ENCODE results near the gene ACSM6. TPM values are rescaled to one million over a fixed set of nuclear protein-coding genes. Genes with fewer than 3 reads are reported as not detected.

ACSM6 gene
- total and polyA plus RNA-seq, 2 of the 8 experiments (the other 6 are each of a cell fraction or from before 2014, with no cell fraction given) = 0.33 TPM; not detected in 1

GRCh38 chr10:95257849-95258248 lies 63.8 kb downstream of the ACSM6 start:
- no peak overlapping the region for H3K4me2 ChIP-seq (ENCODE audit: insufficient read depth in 1 of 2, low read depth in 2 of 2, low read length in 2 of 2)

More at GRCh38 chr10:95257849-95258248, 63.8 kb downstream of the ACSM6 start:
- peak in 1 of 2 experiments; percentile 16 for DNase-seq (ENCODE audit: low read depth in 1 of 2, low spot score in 2 of 2)
- Histone ChIP-seq H3K79me1 (ENCODE audit: low read depth, low read length) (no peaks in the 10 kb centered on the region), H3K4me3 (ENCODE audit: extremely low read depth in 1 of 4, insufficient read depth in 2 of 4, low read depth in 3 of 4, low read length in 4 of 4) (no peak overlapping the region), H3K23me2 (ENCODE audit: low read depth, low read length) (peaks cover 3% of the 10 kb centered on the region; the same call in 1 of the 2 replicates), H3K79me2 (ENCODE audit: control insufficient read depth in 1 of 2, insufficient read depth in 2 of 2, low read length in 2 of 2) (peaks cover 0 to 33% of the 10 kb centered on the region in 2 experiments; a peak in 2 of 4 replicates), H2AK5ac (ENCODE audit: low read depth, low read length) (no peak overlapping the region), H3K27ac (ENCODE audit: low read depth, low read length) (no peak overlapping the region), H3K27me3 (replicated peaks in 1 of 4; ENCODE audit: control insufficient read depth in 3 of 4, extremely low read depth in 1 of 4, insufficient read depth in 3 of 4, low read length in 3 of 4) (no peaks in the 10 kb centered on the region), H2BK15ac (ENCODE audit: low read length) (no peak overlapping the region), H2BK5ac (ENCODE audit: low read depth, low read length) (no peak overlapping the region), H3K9ac (replicated peaks in 1 of 4; ENCODE audit: extremely low read depth in 1 of 4, low read depth in 3 of 4, low read length in 3 of 4) (no peak overlapping the region), H3K4me1 (replicated peaks in 1 of 4; ENCODE audit: control insufficient read depth in 3 of 4, insufficient read depth in 4 of 4, low read length in 3 of 4) (peaks cover 0 to 7% (median 2%) of the 10 kb centered on the region in 4 experiments; a peak in 4 of 7 replicates), H3K18ac (ENCODE audit: extremely low read depth, low read length) (no peak overlapping the region), H3K56ac (replicated peaks; ENCODE audit: insufficient read length, low read depth, low read length) (no peak overlapping the region), H4K5ac (ENCODE audit: insufficient read length, low read depth, low read length) (no peak overlapping the region), H3K4ac (replicated peaks; ENCODE audit: insufficient read length, low read depth, low read length) (no peak overlapping the region), H2BK20ac (ENCODE audit: low read length) (no peak overlapping the region), H4K91ac (replicated peaks; ENCODE audit: insufficient read length, low read length) (no peak overlapping the region), H2BK12ac (ENCODE audit: low read depth, low read length) (no peak overlapping the region), H4K8ac (ENCODE audit: extremely low read depth, insufficient read depth, low read length) (no peak overlapping the region), H3K9me3 (ENCODE audit: insufficient read depth in 2 of 2, low read depth in 1 of 2, low read length in 1 of 2) (0 out of 4 replicates have a peak, but pooled peaks cover 0 to 3% of the 10 kb centered on the region in 2 experiments), H3K23ac (ENCODE audit: insufficient read length) (no peak overlapping the region), H3K36me3 (ENCODE audit: control insufficient read depth in 2 of 4, insufficient read depth in 4 of 4, low read length in 3 of 4) (peaks cover 11 to 61% (median 36%) of the 10 kb centered on the region in 4 experiments), H3K14ac (ENCODE audit: insufficient read length) (no peak overlapping the region), H2AFZ (ENCODE audit: low read length) (no peak overlapping the region), H4K20me1 (replicated peaks in 1 of 2; ENCODE audit: control insufficient read depth in 1 of 2, insufficient read depth in 2 of 2, low read length in 2 of 2) (no peaks in the 10 kb centered on the region), H2BK120ac (replicated peaks; ENCODE audit: low read depth, low read length) (no peak overlapping the region)
- POLR2A ChIA-PET (ENCODE audit: partially characterized antibody) = no interaction called here
- TF ChIP-seq BCL11A (IDR thresholded peaks at IDR 0.05; ENCODE audit: low read depth in 2 of 2, low read length in 2 of 2) (no peak), RNF2 (IDR thresholded peaks at IDR 0.05; ENCODE audit: borderline replicate concordance, low read depth, low read length, missing control alignments, poor library complexity, severe bottlenecking) (no peak), KDM4A (IDR thresholded peaks at IDR 0.05; ENCODE audit: low read depth, low read length, severe bottlenecking) (no peak), SUZ12 (IDR thresholded peaks at IDR 0.05; ENCODE audit: low read length) (no peak), TAF1 (IDR thresholded peaks at IDR 0.05; ENCODE audit: low read depth, low read length) (no peak), KDM1A (IDR thresholded peaks at IDR 0.05; ENCODE audit: borderline replicate concordance, low read length) (no peak), ZNF274 (IDR thresholded peaks at IDR 0.05; ENCODE audit: borderline replicate concordance, extremely low read depth, low read length) (no peak), CHD1 (IDR thresholded peaks at IDR 0.05; ENCODE audit: low read depth, low read length) (no peak), TBP (IDR thresholded peaks at IDR 0.05; ENCODE audit: low read depth, low read length) (no peak), SIRT6 (IDR thresholded peaks at IDR 0.05; ENCODE audit: low read length) (no peak)
- TF ChIP-seq, protein P1, sequence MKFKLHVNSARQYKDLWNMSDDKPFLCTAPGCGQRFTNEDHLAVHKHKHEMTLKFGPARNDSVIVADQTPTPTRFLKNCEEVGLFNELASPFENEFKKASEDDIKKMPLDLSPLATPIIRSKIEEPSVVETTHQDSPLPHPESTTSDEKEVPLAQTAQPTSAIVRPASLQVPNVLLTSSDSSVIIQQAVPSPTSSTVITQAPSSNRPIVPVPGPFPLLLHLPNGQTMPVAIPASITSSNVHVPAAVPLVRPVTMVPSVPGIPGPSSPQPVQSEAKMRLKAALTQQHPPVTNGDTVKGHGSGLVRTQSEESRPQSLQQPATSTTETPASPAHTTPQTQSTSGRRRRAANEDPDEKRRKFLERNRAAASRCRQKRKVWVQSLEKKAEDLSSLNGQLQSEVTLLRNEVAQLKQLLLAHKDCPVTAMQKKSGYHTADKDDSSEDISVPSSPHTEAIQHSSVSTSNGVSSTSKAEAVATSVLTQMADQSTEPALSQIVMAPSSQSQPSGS (IDR thresholded peaks at IDR 0.05; ENCODE audit: low read length) = no peak
- 93% methylated on average over 7 of the region's 7 CpGs; no CpG with 5 or more reads in 1 of the 2 experiments for WGBS, 2 experiments (ENCODE audit: extremely low coverage in 1 of 2, insufficient coverage in 1 of 2, insufficient read length in 1 of 2, insufficient replicate concordance in 2 of 2, low coverage in 1 of 2, low lambda C conversion rate in 2 of 2, missing lambda C conversion rate in 1 of 2)
- no peak for FAIRE-seq
- CTCF ChIA-PET (ENCODE audit: partially characterized antibody) = interaction anchor here (0.6 to 1.1 kb wide), 2 partner anchors 7 to 12 kb away, joined by 3 to 6 read pairs; no protein-coding TSS in a partner anchor

Measured in H1 (cell line).